HS-27A (cell line): ENCODE data around the gene GJA5.

Source experiments
- DNase-seq: peaks from one replicate; pipeline ENCODE4 v3.0.0-alpha.2; 2012; ENCODE audit warnings: low read depth, missing footprints

Gene GJA5

DNA sequence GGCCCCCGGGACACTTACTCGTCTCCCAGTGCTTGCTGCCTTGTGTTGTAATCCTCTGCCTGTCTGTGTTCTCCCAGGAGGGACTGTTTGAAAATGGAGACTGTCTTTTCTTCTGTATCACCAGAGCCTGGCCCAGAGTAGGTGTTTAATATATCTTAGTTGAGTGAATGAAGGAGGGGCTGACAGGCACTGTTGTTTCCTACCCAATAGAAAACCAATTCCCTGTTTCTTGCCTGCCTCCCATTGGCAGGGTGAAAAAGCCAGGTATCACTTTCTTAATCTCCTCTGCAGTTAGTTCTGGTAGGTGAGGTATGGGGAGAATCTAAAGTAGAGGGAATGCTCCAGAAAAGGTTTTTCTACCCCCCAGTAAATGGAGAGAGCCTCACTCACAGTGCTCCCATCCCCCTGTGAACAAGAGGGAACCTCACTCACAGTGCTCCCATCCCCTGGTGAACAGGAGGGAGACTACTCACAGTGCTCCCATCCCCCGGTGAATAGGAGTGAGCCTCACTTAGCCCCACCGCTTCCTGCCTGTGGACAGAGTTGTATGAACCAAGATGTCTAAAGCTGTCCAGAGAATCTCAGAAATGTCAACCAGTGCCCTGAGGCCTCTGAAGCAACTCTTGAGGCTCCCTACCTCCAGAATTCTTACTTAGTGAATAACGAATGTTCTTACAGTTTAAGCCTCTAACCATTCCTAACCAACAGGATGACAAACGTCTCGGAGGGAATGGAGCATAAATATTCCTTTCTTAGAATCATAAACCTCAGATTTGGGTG, at the start of gene GJA5:
Gene GJA5 (minus strand): TSS at position 122 of the 780 bp plus-strand sequence. CDS start 1,364 bp downstream, outside the sequence.
- DNase-seq, result no peak

DNA sequence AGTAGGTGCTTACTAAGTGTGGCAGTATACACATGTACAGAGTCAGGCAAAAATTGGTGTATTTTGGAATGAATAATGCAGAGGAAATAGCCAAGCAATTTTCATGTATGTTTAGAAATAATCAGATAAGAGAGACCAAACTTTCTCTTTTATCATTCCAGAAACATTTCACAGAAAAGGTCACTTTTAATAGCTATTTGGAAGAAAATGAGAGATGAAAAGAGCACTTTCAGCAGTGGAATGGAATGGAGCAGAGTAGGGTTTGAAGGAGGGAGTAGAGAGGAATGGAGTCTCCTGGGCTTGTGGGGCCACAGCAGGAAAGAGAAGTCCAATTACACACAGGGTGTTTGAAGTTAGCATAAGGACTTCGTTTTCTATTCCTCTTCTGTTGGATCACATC, 48.8 kb upstream of the GJA5 start:
- DNase-seq, result no peak

DNA sequence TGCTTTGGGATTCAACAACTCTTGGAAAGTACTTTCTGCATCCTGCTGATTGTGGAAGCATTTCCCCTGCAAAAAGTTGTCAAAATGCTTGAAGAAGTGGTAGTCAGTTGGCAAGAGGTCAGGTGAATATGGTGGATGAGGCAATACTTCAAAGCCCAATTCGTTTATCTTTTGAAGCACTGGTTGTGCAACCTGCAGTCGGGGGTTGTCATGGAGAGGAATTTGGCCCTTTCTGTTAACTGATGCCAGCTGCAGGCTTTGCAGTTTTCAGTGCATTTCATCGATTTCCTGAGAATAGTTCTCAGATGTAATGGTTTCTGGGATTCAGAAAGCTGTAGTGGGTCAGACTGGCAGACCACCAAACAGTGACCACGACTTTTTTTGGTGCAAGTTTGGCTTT, 47.6 kb upstream of the GJA5 start:
- no peak for DNase-seq

DNA sequence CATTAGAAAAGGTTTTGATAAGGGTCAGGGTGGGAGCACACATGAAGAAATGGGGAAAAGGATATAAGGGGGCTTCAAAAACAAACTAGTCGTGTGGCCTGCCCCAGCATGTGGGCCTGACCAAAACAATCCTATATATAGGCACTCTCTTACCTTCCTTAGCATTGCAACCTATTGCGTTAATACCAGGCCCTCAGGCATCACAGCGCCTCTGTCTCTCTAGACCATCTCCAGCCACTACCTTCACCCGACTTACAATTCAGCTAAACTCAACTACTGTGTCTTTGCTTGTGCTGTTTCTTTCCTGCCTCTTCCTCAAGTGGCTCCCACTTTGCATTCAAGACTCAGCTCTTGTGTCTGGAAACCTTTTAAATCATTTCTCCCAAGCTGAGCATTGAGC, 47.0 kb upstream of the GJA5 start:
- DNase-seq, result no peak

DNA sequence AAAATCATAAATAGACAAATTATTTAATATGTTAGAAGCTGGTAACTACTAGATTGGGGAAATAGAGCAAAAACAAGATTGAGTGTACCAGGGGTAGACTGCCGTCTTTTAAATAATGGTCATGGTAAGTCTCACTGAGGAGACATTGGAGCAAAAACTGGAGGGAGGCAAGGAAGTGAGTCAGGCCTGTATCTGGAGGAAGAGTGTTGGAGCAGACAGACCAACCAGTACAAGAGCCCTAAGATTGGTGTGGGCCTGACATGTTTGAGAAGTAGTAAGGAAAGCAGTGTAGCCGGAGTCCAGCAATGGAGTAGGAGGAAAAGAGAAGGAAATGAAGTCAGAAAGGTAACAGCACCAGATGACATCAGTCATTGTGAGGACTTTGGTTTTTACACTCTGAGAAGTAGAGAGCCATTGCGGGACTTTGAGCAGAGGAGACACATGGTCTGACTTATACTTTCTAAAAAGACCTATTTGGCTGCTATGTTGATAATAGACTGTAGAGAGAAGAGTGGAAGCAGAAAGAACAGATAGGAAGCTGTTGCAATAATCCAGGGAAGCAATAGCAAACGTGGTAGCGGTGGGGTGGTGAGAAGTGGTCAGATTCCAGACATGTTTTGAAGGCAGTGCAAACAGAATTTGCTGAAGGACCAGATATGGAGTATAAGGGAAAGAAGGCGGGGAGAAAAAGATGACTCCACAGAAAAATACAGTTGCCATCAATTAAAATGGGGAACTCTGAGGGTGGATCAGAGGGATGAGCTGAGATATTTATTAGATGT, 44.7 kb upstream of the GJA5 start:
- DNase-seq, result no peak

DNA sequence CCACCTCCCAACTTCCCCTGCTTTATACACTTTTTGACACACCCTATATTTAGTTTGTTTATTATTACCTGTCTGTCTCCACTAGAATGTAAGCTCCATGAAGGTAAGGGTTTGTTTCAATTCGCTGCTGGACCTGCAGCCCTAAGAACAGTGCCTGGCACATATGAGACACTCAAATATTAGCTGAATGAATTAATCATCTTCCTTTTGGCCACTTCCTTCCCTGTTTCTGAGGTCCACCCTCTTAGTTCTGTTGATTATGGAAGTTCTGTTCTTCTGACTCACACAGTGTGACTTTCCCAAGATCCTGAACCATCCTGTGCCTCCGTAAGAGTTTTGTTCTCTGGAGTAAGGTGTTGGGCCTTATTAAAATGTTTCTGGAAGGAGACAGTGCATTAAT, 40.4 kb upstream of the GJA5 start:
- DNase-seq, result no peak

DNA sequence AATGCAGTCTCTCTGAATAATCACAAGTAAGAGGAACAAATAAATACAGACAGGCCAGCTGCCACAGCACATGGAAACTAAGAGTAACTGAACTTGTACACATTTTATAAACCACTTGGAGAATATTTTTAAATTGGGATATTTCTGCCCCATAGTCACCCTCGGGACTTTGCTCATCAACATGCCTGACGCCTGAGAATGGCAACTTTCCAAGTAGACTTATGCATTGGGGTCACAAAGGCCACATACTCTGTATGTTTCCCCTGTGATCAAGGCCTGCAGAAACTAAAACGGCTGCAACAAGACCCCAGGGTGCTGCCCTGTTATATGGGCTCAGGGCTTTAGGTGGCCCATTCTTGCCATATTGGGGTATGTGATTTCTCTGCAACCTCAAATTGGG, 38.3 kb upstream of the GJA5 start:
- no peak for DNase-seq

DNA sequence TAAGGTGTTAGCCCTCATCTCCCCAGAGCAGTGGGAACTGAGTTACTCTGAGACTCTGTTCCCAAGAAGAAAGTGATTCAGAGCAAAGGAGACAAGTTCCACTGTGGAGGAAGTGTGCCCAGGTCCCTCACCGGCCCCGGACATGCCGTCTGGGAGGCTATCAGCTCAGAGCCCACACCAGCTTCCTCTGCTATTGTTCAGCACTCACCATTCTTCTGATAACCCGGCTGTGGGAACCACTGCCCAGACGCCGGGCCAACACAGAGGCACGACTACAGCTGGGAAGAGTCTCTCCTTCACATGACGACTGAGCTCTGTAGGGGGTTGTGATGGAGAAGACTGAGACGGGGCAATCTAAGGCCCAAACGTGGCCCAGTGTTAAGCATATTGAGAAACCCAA, 34.2 kb upstream of the GJA5 start:
- DNase-seq, result no peak

DNA sequence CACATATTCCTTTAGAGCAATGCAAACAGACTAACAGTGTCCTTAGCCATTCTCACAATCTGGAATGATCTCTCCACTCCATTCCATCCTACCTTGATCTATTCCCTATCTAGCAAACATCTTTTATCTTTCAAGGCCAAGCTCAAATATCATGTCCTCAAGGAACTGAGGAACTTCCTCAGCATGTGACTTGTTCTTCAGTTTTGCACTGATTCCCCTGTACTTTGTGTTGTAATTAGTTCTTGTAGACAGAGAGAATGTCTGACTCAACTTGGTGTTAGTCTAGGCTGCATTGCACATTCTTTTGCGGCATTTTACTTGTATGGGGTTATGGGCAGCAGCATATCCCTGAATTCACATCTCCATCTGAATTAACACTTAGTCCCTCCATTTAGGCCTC, 31.5 kb upstream of the GJA5 start:
- no peak for DNase-seq

DNA sequence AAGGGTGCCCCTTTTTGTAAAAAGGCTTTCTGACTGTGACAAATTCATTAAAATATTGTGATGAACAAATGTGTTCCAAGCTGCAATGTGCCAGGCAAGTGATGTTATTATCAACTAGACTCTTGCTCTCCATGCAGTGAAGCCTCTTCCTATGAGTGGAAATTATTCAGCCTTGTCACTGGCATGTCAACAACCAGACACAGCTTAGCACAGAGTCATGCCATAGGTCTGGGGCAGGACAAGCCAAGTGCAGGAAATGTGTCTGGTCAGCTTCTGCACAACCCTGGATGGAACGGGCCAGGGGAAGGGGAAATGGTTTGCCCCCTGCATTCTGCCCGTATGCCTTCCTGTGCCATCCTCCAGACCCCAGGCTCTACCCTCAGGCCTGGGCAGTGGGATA, 27.4 kb upstream of the GJA5 start:
- no peak for DNase-seq

DNA sequence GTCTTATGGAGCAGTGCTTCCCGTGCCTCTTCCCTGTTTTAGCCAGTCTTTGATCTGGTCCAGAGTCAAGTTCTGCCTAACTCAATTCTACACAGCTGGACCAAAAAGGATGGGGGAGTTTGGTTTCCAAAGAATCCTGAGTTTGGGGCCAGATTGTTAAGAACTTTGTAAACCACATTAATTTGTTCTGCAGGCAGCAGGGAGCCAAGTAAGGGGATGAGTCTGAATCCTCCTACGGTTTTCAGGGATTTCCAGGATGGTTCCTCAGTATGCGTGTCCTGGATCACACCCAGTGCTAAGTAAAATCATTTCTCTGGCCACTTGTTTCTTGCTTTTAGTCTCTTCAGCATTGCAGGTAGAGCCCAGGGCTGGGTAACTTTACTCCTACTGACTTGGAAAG, 26.1 kb upstream of the GJA5 start:
- no peak for DNase-seq

DNA sequence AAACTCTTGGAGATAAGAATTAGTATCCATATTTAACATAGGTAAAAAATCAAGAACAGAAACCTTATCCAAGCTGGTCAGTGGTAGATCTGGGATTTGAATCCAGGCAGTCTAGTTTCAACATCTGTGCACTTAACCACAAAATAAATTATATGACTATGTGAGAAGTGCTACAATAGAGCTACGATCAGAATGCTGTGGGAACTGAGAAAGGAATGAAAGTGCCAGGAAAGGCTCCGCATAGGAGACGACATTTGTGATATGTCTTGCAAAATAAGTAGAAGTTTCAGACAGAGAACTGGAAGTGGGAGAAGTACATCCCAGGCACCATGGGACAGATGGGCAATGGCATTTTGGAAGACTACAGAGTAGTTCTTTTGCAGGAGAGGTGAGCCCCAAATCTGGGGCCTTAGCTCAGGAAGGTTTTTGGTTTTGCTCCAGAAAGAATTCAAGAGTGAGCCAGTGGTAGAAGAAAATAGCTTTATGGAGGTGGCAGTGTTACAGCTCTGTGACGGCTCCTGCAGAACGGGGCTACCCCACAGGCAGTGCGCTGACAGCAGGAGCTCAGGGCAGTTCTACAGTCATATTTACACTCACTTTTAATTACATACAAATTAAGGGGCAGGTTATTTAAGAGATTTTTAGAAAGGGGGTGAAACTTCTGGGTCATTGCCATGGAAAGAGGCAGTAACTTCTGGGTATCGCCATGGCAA, 25.5 kb upstream of the GJA5 start:
- DNase-seq, result no peak

DNA sequence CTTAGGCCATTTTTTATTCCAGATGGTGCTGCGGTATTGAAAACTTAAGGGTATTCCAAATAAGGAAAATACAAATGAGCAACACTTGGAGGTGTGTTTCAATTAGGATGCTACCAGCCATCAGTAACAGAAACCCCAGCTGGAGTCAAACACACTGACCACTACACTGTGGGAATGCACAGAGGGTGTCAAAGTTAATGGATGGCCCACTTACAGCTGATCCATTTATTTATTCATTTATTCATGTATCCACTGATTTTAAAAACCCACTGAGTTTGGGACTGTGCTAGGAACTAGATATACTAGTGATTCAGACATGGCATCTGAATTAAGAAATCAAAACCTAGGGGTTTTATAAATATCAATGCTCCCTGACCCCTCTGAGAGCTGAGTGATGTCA, 24.5 kb upstream of the GJA5 start:
- no peak for DNase-seq

DNA sequence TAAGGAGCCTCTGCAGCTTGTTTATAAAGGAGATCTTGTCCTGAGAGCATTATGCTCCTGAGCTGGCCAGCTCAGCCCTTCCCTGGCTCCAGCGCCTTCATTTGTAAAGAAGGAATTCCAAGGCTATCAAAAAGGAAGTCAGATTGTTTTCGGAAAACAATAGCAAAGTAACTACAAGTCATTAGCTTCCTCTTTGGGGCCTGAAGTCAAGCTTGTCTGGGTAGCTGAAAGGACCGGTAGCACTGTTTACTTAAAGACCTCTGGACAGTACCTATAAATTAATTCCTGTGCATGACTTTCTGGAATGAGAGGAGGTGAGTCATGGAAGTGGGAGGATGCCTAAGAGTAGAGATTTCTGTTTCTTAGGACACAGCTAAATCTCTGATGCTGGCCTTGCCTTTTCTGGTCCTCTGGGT, 20.7 kb upstream of the GJA5 start:
- DNase-seq, result no peak

DNA sequence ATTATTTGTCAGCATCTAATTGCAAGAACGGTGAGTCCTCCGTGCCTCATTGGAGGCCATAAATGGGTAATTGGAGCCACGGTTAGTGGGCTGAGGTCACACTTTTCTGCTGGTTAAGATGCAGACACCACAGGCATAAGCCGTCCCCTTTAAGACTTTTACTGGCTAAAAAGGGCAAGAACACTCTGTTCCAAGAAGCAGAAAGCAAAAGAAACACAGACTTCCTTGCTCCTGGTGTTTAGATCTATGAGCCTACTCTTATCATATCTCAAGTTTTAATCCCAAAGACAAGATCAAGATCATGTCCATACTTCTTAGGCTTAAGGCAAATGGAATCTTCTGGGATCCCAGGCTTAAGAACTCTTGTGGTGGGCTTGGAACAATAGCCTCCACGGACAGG, 17.3 kb upstream of the GJA5 start:
- DNase-seq, result no peak

DNA sequence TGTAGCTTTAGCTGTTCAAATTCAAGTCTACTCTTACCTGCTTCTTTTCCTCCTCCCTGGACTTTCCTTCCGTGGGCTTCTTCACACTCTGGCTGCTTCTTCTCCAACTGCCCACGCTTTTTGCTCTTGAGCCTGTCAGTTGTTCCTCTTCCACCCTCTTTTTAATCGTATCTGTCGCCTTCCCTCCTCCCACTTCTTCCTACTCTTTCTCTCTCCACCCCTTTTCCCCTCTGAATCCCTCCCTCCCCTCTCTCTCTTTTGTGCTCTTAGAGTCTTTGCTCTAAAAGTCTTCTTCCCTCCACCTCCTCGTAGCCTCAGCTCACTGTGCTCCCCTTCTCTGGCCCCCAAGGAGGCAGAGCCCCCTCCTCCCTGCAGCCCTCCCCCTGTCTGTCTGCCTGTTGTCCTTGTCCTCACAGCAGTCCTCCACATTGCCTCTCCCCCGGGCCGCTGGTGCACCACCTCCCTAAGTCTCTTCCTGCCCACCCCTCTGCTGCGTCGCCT, 12.9 kb upstream of the GJA5 start:
- DNase-seq, result no peak

DNA sequence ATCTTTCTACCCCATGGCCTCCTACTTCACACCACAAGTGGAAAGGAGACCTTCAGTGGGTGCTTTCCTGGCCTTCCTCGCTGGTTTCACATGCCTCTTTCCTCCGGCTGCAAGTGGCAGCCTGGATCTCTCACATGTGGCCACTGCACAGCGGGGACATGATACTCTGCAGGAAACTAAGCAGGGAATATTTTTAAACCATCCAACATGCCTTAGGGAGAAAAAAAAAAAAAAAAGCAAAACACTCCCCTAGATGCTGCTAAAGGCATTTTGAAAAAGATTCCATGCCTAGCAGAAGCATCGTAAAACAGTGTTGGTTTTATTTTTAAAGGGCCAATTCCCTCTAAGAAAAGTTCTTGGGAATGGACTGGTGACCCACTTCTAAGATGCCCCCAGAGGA, 12.2 kb upstream of the GJA5 start:
- no peak for DNase-seq

DNA sequence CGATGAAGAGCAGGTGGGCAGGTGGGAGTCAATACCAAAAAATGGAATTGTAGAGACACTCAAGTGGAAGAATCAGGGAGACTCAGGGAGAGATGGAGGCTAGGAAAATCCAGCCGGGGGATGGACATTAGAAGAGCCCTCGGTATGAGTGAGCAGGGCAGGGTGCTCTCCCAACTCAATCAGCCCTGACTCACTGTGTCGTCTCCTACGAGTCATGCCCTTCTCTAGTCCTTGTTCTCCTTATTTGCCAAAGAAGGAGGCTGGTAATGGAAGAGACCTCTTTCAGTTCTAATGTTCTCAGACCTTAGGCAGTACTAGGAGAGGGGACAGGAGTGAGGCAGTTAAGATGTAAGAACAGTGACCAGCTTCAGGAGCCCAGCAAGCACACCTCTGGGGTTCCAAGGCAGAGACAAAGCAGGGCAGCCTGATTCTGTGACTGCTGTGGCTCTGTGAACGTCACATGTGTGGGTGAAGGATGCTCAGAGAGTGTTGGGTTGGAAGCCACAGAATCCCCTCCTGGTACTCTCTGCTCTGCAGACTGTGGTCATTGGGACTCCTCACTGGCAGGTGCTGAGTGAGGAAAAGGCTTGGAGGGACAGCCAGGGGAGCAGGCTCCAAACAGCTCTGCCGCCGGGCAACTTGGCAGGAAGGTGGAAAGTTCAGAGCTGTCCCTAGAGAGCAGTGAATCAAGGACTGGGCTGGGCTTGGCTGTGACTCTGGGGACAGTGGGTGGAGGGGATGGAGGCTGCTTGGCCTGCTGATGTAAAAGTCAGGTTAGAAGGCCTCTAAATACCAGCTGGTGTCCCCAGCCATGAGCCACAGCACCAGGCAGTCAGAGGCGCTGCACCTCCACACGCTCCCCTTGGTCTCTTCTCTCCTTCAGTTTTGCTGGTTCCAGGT, 11.1 kb upstream of the GJA5 start:
- DNase-seq, result no peak

DNA sequence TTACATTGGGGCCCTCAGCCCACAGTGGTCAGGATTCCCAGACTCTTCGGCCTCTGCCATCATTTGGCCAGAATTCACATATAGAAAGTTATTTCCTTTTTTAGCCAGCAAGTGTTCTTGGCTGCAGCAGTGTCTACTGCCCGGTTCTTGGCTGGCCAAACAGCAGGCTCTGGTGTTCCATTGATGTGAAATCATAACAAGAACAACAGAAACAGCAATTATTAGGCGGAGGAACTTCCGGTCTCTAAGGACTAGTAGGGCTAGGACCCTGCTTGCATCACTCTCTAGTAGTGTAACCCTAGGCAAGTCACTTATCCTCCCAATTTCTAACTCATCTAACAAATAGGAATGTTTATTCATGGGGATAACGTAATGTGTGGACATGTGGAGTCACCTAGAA, 8.7 kb upstream of the GJA5 start:
- DNase-seq, result no peak

DNA sequence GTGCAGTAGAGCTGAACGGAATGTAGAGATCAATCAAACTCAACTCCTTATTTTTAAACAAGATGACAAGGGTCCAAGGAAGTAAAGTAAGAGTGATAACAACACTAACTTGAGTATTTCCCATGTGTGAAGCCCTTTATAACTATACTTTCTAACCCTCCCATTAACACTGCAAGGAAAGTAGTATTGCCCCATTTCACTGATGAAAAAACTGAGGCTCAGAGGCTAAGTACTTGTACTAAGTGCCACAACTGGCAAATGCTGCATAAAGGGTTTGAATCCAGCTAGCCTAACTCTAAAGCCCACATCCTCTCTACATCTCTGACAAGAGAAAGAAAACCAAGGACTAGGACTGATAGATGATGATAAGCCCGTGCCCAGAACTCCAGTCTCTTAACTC, 8.2 kb upstream of the GJA5 start:
- DNase-seq, result no peak

DNA sequence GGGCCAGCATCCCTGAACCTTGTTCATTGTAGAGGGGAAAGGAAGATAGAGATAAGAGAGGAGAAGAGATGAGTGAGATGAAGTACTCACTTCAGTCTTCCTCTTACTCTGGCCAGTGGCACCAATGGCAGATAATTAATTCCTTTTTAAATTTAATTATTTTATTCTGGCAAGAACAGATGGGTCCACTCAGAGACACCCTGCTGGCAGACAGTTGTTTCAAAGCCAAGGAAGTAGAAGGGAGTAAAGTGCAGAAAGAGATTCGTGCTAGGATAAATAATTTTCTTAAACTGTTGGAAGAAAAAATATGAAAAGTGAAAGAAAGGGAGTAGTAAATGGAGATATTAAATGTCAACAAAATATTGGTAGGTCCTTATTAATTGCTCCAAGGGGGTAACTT, 7.7 kb upstream of the GJA5 start:
- DNase-seq, result no peak
